ENCODE measurements around the gene CRYZL1.
"Not testable (repeated sequence)": the region's sequence is repeated elsewhere in the genome, so short reads cannot be mapped to it uniquely, and the experiment has no call there.

DNA sequence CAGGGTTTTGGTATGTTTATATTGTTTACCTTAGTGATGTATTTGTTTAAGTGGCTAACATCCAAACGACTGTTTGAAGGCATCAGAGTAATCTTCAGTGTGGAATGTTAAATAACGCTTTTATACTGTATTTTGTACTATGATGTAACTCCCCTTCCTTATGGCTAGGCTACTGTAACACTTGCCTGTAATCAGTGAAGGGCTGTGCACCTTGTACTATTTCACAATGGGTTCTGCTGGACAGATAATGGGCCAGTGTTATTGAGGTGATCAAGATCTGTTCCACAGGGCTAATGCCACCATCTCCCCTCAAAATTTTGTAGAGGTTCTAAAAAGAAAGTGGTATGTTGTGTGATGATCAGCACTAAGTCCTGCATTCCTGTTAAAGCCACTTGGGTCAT, 64.8 kb downstream of the CRYZL1 start:
- TF ChIP-seq, protein P1, sequence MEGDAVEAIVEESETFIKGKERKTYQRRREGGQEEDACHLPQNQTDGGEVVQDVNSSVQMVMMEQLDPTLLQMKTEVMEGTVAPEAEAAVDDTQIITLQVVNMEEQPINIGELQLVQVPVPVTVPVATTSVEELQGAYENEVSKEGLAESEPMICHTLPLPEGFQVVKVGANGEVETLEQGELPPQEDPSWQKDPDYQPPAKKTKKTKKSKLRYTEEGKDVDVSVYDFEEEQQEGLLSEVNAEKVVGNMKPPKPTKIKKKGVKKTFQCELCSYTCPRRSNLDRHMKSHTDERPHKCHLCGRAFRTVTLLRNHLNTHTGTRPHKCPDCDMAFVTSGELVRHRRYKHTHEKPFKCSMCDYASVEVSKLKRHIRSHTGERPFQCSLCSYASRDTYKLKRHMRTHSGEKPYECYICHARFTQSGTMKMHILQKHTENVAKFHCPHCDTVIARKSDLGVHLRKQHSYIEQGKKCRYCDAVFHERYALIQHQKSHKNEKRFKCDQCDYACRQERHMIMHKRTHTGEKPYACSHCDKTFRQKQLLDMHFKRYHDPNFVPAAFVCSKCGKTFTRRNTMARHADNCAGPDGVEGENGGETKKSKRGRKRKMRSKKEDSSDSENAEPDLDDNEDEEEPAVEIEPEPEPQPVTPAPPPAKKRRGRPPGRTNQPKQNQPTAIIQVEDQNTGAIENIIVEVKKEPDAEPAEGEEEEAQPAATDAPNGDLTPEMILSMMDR (IDR thresholded peaks at IDR 0.05; ENCODE audit: insufficient read depth, low read depth, low read length), result not testable (repeated sequence)
- TF ChIP-seq EZH2 (IDR thresholded peaks at IDR 0.05; ENCODE audit: insufficient read depth, low read length), result not testable (repeated sequence)
